Measurements from ENCODE around the gene SRRD. TPM values are rescaled to one million over a fixed set of nuclear protein-coding genes. Genes with fewer than 3 reads are reported as not detected.

SRRD gene
- total RNA-seq, 4 donors from 2014 or later: 11.4 to 27.3 (median 13.6) TPM

DNA sequence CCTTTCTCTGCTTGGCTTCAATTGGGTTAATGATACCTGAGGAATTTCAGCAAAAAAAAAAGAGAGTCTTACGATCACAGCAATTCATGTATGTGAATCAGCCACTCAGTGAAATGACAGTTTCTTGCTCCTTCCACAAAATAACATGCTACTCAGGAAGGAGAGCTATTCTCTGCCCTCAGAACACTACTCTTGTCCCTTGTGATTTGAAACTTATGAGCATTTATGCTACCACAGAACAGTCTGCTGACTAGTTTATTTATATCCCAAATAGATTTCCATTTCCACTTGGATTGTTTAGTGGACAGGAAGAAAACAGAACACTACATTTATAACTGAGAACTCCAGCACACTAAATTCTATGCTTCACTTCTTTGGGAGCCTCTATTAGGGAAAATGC, 20.1 kb downstream of the SRRD start:
- DNase-seq: no peak
- WGBS, 2 donors: 67 to 70% methylated on average over 1 of the region's 1 CpG
- TF ChIP-seq POLR2A (IDR thresholded peaks at IDR 0.05): no peak
- TF ChIP-seq, protein P1, sequence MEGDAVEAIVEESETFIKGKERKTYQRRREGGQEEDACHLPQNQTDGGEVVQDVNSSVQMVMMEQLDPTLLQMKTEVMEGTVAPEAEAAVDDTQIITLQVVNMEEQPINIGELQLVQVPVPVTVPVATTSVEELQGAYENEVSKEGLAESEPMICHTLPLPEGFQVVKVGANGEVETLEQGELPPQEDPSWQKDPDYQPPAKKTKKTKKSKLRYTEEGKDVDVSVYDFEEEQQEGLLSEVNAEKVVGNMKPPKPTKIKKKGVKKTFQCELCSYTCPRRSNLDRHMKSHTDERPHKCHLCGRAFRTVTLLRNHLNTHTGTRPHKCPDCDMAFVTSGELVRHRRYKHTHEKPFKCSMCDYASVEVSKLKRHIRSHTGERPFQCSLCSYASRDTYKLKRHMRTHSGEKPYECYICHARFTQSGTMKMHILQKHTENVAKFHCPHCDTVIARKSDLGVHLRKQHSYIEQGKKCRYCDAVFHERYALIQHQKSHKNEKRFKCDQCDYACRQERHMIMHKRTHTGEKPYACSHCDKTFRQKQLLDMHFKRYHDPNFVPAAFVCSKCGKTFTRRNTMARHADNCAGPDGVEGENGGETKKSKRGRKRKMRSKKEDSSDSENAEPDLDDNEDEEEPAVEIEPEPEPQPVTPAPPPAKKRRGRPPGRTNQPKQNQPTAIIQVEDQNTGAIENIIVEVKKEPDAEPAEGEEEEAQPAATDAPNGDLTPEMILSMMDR (IDR thresholded peaks at IDR 0.05): no peak
- Histone ChIP-seq H3K36me3 (peaks cover 22 to 100% (median 70%) of the 10 kb centered on the region in 3 donors), H3K27me3 (no peaks in the 10 kb centered on the region), H3K27ac (peak overlapping the region in 1 of 4 donors; percentile 54), H3K4me1 (peaks cover 0 to 11% (median 0%) of the 10 kb centered on the region in 3 donors), H3K4me3 (no peak overlapping the region), H3K9me3 (no peaks in the 10 kb centered on the region)
- intact Hi-C loops (cut with DNase I): no loop called here

DNA sequence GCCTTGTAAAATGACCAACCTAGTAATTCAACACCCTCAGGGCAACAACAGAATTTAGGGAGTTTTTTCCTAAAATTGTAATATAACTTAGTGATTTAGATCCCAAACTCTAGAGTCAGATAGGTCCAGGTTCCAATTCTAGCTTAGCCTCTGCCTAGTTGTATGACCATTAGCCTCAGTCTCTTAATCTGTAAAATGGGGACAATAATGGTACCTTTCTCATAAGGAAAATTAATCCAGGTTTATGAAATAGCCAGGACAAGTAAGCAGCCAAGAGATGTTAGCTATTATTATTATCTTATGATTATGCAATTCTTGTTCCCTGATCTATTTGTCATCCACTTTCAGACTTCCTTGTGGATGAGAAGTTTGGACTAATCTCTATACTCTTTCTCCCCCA, 24.5 kb downstream of the SRRD start:
- H3K36me3 ChIP-seq: peaks cover 11 to 78% (median 53%) of the 10 kb centered on the region in 3 donors

DNA sequence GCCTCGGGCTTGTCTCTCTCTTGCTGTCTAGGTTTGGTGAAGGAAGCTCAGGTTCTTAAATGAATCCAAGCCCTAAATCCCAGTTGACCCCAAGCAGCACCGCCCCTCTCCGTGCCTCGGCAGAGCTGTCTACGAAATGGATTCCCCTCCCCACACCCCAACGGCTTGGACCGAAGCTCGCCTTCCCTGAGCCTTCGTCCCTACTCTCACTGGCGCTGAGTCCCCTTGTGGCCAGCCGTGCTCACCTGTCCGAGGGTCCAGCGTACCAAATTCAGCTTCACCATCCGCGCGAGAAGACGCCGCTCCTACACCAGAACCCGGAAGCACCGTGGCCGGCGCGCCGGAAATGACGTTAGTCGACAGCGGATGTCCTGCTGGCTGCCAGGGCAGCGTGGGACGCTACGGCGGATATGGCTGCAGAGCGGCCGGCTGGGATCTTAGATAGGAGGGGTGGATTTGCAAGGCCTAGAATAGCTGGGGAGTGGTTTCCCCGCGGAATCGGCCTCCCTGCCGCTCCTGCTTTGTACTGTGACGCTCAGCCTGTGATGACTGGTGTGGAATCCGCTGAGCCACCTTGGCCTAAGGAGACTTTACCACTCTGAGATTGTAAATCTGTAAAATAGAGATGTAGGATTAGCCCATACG, 28.6 kb downstream of the SRRD start, which contains the start of gene TFIP11:
Gene TFIP11, minus strand, starts transcription at position 325 of the 645 bp plus-strand sequence. CDS start 2,201 bp downstream, outside the sequence.
- Histone ChIP-seq H3K9me3 (no peaks in the 10 kb centered on the region), H3K4me3 (peak within 1 kb of the TSS; percentile 65 to 93 (median 90)), H3K27ac (peak within 1 kb of the TSS; percentile 83 to 91 (median 86)), H3K27me3 (no peaks in the 10 kb centered on the region), H3K36me3 (peaks cover 6 to 37% (median 19%) of the 10 kb centered on the region in 3 donors), H3K4me1 (peaks cover 5 to 32% (median 16%) of the 10 kb centered on the region in 3 donors)
- 0% methylated on average over 2 to 3 of the region's 40 CpGs for WGBS, 2 donors
- intact Hi-C loops (cut with DNase I): no loop called here
- TF ChIP-seq POLR2A (IDR thresholded peaks at IDR 0.05): peak in 3 of 4 donors; percentile 30 to 59 (median 58)
- TF ChIP-seq, protein P1 (IDR thresholded peaks at IDR 0.05): no peak
- DNase-seq: peak; percentile 70

More for the DNA sequence above, 24.5 kb downstream of the SRRD start:
- intact Hi-C loops (cut with DNase I): no loop called here
- no peak for DNase-seq
- H3K4me1 ChIP-seq: peaks cover 5 to 29% (median 15%) of the 10 kb centered on the region in 3 donors
- no peak overlapping the region for H3K27ac ChIP-seq
- H3K4me3 ChIP-seq: no peak overlapping the region
- TF ChIP-seq, protein P1 (IDR thresholded peaks at IDR 0.05): no peak
- no peak for TF ChIP-seq POLR2A (IDR thresholded peaks at IDR 0.05)
- no peaks in the 10 kb centered on the region for H3K9me3 ChIP-seq
- H3K27me3 ChIP-seq: no peaks in the 10 kb centered on the region

DNA sequence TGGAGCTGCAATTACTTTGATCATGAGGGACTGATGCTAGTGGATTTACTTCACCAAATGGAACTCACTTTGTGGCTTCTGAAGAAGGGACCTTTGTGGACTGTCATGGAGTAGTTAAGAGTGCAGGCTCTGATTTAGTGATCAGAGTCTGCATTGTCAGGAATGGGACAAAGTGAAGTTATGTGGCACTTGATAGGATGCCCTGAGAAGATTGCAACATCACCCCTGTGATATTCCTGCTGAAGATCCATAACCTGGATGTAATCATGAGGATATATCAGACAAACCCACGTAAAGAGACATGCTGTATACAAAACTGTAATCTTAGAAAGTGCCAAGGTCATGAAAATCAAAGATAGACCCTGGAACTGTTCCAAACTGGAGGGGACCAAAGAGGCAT, 30.2 kb downstream of the SRRD start:
- Histone ChIP-seq H3K4me1 (peaks cover 5 to 32% (median 16%) of the 10 kb centered on the region in 3 donors), H3K4me3 (no peak overlapping the region), H3K27ac (no peak overlapping the region), H3K9me3 (no peaks in the 10 kb centered on the region), H3K36me3 (peaks cover 5 to 21% (median 12%) of the 10 kb centered on the region in 3 donors), H3K27me3 (no peaks in the 10 kb centered on the region)
- no peak for DNase-seq
- intact Hi-C loops (cut with DNase I): no loop called here
- 58 to 69% methylated on average over 1 of the region's 1 CpG for WGBS, 2 donors
- TF ChIP-seq POLR2A (IDR thresholded peaks at IDR 0.05): no peak
- TF ChIP-seq, protein P1 (IDR thresholded peaks at IDR 0.05): no peak

DNA sequence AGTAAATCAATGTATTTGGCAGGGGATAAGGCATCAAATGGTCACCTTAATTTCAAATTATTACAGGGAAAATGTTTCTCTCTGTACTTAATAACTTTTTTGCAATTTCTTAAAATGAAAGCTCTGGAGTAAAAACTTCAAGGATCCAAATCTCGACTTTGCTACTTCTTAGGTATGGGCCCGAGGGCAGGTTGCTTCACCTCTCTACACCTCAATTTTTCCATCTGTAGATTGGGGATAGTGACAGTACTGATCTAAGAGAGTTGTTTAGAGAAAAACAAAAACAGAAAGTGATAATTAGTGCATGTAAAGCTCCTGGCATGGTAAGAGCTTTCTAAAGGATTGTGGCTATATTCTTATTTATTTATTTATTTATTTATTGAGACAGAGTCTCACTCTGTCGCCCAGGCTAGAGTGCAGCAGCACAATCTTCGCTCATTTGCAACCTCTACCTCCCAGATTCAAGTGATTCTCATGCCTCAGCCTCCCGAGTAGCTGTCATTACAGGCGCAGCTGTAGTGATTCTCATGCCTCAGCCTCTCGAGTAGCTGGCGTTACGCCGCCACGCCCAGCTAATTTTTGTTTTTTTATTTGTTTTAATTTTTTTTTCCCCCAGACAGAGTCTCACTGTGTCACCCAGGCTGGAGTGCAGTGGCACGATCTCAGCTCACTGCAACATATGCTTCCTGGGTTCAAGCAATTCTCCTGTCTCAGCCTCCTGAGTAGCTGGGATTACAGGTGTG, 30.9 kb downstream of the SRRD start:
- TF ChIP-seq POLR2A (IDR thresholded peaks at IDR 0.05): no peak
- TF ChIP-seq, protein P1 (IDR thresholded peaks at IDR 0.05): no peak
- Histone ChIP-seq H3K4me3 (no peak overlapping the region), H3K27ac (no peak overlapping the region), H3K4me1 (peaks cover 5 to 32% (median 16%) of the 10 kb centered on the region in 3 donors), H3K9me3 (no peaks in the 10 kb centered on the region), H3K27me3 (no peaks in the 10 kb centered on the region), H3K36me3 (peaks cover 0 to 14% (median 4%) of the 10 kb centered on the region in 3 donors)
- intact Hi-C loops (cut with DNase I): no loop called here
- 92 to 94% methylated on average over 12 of the region's 12 CpGs for WGBS, 2 donors
- no peak for DNase-seq

Data from esophagus squamous epithelium (tissue), 5 donors.